Neutrophil (primary cell): Measurements from ENCODE around the gene SYT2.

ENCODE experiments used
- H3K27ac ChIP-seq: fragments of 200-600 bp; sonication (generic); 2 replicates; pipeline ENCODE4 v1.5.1; 2016; ENCODE audit warnings: mild to moderate bottlenecking, moderate library complexity
- H3K27me3 ChIP-seq: fragments of 200-600 bp; sonication (generic); 2 replicates; pipeline ENCODE4 v1.6.0; 2016; ENCODE audit warnings: mild to moderate bottlenecking
- H3K36me3 ChIP-seq: fragments of 200-600 bp; sonication (generic); 2 replicates; pipeline ENCODE4 v1.5.1; 2017
- H3K4me1 ChIP-seq, 2 experiments: fragments of 200-600 bp in 1 of 2; sonication (generic) in 1 of 2; 1 replicate in 1 of 2; 2 replicates in 1 of 2; pipeline versions ENCODE4 v1.5.1 to v1.6.1; 2013 to 2016; ENCODE audit warnings: low read depth in 1 of 2, low read length in 1 of 2, mild to moderate bottlenecking in 1 of 2, moderate library complexity in 1 of 2; ENCODE audit not compliant: control insufficient read depth in 1 of 2, insufficient read depth in 1 of 2
- H3K4me3 ChIP-seq, 2 experiments: fragments of 200-600 bp in 1 of 2; sonication (generic) in 1 of 2; 1 replicate in 1 of 2; 2 replicates in 1 of 2; pipeline ENCODE4 v1.5.1; 2013 to 2016; ENCODE audit warnings: low read depth in 1 of 2, low read length in 1 of 2, mild to moderate bottlenecking in 1 of 2, moderate library complexity in 1 of 2
- H3K9me3 ChIP-seq: fragments of 200-600 bp; sonication (generic); 2 replicates; pipeline ENCODE4 v1.5.1; 2016
- TF ChIP-seq, protein P1 (sequence below): fragments of 200-600 bp; sonication (generic); IDR thresholded peaks from 2 replicates; pipeline ENCODE4 v1.5.1; 2016; ENCODE audit warnings: antibody characterized with exemption

Gene SYT2

DNA sequence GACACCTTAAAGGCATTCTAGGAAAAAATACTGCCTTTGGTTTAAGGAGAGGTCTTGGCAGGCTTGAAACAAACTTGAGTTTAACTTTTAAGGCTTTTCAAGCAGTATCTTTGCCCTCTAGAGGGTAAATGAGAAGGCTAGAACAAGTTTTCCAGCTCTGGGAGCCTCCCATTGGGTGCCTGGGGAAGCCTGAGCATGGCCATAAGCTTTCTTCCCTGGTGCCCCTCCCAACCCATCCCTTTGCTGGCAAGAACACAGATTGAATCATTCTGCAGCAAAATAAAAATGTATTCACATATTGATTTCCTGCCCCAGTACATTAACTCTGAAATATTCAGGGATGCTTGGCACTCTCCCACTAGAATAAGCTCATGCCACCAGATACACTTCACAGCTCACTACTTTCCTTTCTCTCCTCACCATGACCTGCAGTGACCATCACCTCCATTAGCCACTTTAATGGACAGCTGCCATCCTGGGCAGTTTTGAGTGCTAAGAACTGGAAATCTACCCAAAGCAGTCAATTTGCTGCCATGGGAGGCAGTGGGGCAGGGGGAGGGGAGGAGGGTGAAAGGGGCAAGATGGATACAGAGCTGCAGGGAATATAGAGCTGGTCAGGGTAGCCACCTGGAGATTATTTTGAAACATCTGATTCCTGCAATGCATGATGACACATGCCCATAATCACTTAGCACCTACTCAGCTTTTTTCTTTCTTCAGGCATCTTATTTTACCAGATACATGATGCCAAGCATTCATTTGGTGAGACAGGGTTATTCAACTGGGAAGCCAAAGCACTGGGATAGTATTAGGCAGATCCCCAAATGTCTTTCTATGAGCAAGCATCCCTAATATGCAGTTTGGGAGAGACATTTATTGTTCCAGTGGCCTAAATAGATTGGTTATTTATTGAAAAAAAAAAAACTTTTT is 140.6 kb downstream of the SYT2 start:
- H3K36me3 ChIP-seq: peaks cover 97% of the 10 kb centered on the region
- H3K4me1 ChIP-seq: no peaks in the 10 kb centered on the region
- no peak overlapping the region for H3K4me3 ChIP-seq
- no peak overlapping the region for H3K27ac ChIP-seq
- TF ChIP-seq, protein P1, sequence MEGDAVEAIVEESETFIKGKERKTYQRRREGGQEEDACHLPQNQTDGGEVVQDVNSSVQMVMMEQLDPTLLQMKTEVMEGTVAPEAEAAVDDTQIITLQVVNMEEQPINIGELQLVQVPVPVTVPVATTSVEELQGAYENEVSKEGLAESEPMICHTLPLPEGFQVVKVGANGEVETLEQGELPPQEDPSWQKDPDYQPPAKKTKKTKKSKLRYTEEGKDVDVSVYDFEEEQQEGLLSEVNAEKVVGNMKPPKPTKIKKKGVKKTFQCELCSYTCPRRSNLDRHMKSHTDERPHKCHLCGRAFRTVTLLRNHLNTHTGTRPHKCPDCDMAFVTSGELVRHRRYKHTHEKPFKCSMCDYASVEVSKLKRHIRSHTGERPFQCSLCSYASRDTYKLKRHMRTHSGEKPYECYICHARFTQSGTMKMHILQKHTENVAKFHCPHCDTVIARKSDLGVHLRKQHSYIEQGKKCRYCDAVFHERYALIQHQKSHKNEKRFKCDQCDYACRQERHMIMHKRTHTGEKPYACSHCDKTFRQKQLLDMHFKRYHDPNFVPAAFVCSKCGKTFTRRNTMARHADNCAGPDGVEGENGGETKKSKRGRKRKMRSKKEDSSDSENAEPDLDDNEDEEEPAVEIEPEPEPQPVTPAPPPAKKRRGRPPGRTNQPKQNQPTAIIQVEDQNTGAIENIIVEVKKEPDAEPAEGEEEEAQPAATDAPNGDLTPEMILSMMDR: no peak
- no peaks in the 10 kb centered on the region for H3K27me3 ChIP-seq
- H3K9me3 ChIP-seq: no peaks in the 10 kb centered on the region

DNA sequence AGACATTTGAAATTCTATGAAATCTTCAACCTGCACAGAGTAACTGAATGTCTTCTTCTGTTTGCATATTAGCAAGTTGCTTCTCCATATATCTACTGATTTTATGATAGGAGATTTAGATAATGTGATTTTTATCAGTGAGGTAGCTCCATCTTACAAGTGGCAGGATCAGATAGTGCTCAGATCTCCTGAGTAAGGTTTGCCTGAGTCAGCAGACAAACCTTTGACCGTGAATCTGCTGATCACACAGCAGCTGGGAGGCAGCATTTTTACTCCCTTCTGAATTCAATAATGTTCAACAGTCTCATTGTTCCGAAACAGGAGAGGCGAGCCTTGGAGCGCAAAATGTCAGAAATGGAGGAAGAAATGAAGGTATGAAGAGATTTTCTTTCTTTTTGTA is 141.4 kb downstream of the SYT2 start:
- TF ChIP-seq, protein P1: no peak
- Histone ChIP-seq H3K4me3 (no peak overlapping the region), H3K27me3 (no peaks in the 10 kb centered on the region), H3K36me3 (peaks cover 100% of the 10 kb centered on the region), H3K9me3 (no peaks in the 10 kb centered on the region), H3K27ac (no peak overlapping the region), H3K4me1 (no peaks in the 10 kb centered on the region)

DNA sequence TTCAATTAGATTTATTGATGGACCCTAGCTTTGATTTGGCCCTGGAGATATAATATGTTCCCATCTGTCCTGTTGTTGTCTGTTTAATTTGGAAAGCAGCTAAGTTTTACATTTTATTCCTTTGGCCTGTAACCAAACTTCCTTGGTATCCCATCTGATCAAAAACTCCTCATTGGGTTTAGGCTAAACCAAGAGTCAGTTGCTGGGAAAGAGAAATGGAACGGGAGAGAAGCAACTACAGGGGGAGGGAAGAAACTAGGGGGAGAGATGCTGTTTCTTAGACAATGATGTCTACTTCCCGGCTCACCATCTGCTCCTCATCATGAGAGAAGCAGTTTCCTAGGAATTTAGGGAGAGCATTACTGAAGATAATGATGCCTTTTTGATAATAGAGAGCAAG is 141.8 kb downstream of the SYT2 start:
- no peak overlapping the region for H3K27ac ChIP-seq
- no peaks in the 10 kb centered on the region for H3K9me3 ChIP-seq
- TF ChIP-seq, protein P1: no peak
- no peaks in the 10 kb centered on the region for H3K4me1 ChIP-seq
- no peaks in the 10 kb centered on the region for H3K27me3 ChIP-seq
- H3K36me3 ChIP-seq: peaks cover 100% of the 10 kb centered on the region
- no peak overlapping the region for H3K4me3 ChIP-seq

DNA sequence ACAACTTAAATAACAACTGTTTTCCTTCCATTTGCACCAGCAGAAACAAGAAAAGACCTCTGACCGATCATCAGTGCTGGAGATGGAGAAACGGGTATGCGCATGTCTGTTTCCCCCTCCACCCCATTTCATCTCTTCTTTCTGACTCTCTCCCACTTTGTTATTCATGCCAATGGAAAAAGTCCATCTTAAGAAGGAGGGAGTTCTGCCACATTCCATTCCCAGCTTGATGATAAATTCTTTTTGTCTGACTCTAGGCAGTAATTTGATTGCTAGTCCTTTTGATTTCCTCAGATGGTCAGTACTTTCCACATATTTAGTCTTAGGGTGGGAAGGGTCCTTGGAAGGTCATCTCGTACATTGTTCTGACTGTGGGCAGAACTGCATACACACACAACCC is 142.5 kb downstream of the SYT2 start:
- Histone ChIP-seq H3K4me1 (no peaks in the 10 kb centered on the region), H3K9me3 (no peaks in the 10 kb centered on the region), H3K36me3 (peaks cover 100% of the 10 kb centered on the region), H3K27ac (no peak overlapping the region), H3K27me3 (no peaks in the 10 kb centered on the region), H3K4me3 (no peak overlapping the region)
- TF ChIP-seq, protein P1: no peak

DNA sequence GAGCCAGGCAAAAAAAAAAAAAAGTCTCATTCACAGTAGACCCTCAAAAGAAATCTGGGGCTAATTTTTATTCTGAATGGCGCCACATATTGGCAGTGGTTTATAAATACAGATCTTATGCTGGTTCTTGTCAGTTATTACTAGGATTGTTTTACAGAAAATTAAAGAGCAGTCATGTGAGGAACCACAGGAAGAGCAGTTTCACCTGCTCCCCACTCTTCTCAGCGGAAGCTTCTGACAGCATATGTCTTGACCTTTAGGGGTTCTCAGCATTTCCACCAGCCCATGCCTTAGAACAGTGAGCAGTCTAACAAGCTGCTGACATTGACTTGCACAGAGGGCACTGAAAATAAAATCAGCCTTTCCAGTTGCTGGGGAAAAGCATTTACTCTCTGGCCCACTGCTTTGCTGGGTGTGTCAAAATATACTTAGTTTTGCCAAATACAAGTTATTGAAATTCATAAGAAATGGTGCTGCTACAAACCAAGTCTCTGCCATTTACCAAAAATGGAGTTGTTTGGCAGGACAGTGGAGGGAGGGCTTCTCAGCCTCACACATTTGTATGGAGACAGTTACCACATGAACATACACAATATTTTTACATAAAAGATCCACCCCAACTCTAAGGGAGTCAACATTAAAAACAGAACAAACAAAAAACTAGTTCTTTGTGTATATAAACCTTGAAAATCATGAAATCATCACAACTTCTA is 144.2 kb downstream of the SYT2 start:
- TF ChIP-seq, protein P1: no peak
- Histone ChIP-seq H3K27ac (no peak overlapping the region), H3K4me3 (no peak overlapping the region), H3K9me3 (no peaks in the 10 kb centered on the region), H3K36me3 (peaks cover 98% of the 10 kb centered on the region), H3K4me1 (no peaks in the 10 kb centered on the region), H3K27me3 (no peaks in the 10 kb centered on the region)
